ENCODE data around the gene OOSP4A. TPM values are rescaled to one million over a fixed set of nuclear protein-coding genes. Genes with fewer than 3 reads are reported as not detected.

OOSP4A gene
- total and polyA plus RNA-seq, 3 donors from 2014 or later, result not detected

DNA sequence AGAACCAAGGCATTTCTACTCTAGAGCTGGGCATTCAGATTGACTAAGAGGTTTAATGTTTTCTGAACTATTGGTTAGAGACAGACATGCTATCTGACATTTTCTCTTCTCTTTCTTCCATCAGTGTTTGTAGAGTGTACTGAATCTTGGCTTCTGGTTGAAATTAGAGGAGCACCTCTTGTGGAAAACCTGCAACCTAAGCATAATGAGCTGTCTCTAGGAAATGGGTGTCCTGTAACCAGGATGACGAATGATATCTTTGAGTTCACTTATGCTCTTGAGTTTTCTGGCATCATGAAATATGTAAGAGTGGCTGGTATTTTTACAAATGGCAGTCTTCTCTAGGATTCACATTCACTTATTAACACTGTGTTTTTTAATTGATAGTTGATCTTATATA, 19.4 kb downstream of the OOSP4A start:
- Histone ChIP-seq H3K27ac (no peak overlapping the region), H3K27me3 (no peaks in the 10 kb centered on the region), H3K4me1 (no peaks in the 10 kb centered on the region), H3K9me3 (no peaks in the 10 kb centered on the region), H3K4me3 (no peak overlapping the region), H3K36me3 (ENCODE audit: low read depth, missing control alignments) (no peaks in the 10 kb centered on the region)
- WGBS, 2 donors, result 77 to 83% methylated on average over 1 of the region's 1 CpG
- no peak for TF ChIP-seq POLR2A (IDR thresholded peaks at IDR 0.05)
- intact Hi-C loops (cut with DNase I; ENCODE audit: low total_unique reads), result no loop called here
- no peak for DNase-seq

DNA sequence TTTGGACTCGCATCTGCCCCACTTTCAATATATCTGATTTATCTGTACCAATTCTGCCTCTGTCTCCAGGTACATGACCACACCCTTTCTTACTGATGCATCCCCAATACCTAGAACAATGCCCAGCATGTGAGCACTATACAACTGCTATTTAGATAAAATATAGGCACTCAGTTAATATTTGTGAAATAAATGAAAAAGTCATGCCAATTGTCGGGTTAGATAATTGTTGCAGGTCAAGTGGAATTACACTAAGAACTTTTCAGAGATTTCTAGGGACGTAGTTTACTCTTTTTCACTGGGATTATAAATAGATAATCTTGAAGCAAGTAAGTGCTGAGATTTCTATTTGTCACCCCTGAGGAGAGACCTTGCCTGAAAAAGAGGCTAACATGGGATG, 20.5 kb downstream of the OOSP4A start:
- H3K9me3 ChIP-seq, result no peaks in the 10 kb centered on the region
- TF ChIP-seq POLR2A (IDR thresholded peaks at IDR 0.05), result no peak
- TF ChIP-seq, protein P1, sequence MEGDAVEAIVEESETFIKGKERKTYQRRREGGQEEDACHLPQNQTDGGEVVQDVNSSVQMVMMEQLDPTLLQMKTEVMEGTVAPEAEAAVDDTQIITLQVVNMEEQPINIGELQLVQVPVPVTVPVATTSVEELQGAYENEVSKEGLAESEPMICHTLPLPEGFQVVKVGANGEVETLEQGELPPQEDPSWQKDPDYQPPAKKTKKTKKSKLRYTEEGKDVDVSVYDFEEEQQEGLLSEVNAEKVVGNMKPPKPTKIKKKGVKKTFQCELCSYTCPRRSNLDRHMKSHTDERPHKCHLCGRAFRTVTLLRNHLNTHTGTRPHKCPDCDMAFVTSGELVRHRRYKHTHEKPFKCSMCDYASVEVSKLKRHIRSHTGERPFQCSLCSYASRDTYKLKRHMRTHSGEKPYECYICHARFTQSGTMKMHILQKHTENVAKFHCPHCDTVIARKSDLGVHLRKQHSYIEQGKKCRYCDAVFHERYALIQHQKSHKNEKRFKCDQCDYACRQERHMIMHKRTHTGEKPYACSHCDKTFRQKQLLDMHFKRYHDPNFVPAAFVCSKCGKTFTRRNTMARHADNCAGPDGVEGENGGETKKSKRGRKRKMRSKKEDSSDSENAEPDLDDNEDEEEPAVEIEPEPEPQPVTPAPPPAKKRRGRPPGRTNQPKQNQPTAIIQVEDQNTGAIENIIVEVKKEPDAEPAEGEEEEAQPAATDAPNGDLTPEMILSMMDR (IDR thresholded peaks at IDR 0.05), result no peak
- H3K27ac ChIP-seq, result no peak overlapping the region
- no peak for DNase-seq
- 88 to 93% methylated on average over 3 of the region's 3 CpGs for WGBS, 2 donors
- H3K36me3 ChIP-seq (ENCODE audit: low read depth, missing control alignments), result no peaks in the 10 kb centered on the region
- H3K4me1 ChIP-seq, result no peaks in the 10 kb centered on the region
- H3K27me3 ChIP-seq, result no peaks in the 10 kb centered on the region
- no peak overlapping the region for H3K4me3 ChIP-seq
- intact Hi-C loops (cut with DNase I; ENCODE audit: low total_unique reads), result no loop called here

DNA sequence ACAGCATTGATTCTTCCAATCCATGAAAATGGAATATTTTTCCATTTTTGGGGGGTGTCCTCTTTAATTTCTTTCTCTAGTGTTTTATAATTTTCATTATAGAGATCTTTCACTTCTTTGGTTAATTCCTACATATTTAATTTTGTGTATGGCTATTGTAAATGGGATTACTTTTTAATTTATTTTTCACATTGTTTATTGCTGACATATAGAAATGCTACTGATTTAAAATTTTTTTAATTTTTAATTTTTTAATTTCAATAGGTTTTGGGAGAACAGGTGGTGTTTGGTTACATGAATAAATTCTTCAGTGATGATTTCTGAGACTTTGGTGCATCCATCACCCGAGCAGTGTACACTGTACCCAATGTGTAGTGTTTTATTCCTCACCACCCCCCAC, 26.6 kb downstream of the OOSP4A start:
- H3K4me1 ChIP-seq, result no peaks in the 10 kb centered on the region
- no peaks in the 10 kb centered on the region for H3K36me3 ChIP-seq (ENCODE audit: low read depth, missing control alignments)
- intact Hi-C loops (cut with DNase I; ENCODE audit: low total_unique reads), result no loop called here
- DNase-seq, result no peak
- H3K9me3 ChIP-seq, result no peaks in the 10 kb centered on the region
- 83 to 88% methylated on average over 1 of the region's 1 CpG for WGBS, 2 donors
- no peak for TF ChIP-seq POLR2A (IDR thresholded peaks at IDR 0.05)
- H3K27me3 ChIP-seq, result no peaks in the 10 kb centered on the region
- no peak overlapping the region for H3K4me3 ChIP-seq
- H3K27ac ChIP-seq, result no peak overlapping the region

DNA sequence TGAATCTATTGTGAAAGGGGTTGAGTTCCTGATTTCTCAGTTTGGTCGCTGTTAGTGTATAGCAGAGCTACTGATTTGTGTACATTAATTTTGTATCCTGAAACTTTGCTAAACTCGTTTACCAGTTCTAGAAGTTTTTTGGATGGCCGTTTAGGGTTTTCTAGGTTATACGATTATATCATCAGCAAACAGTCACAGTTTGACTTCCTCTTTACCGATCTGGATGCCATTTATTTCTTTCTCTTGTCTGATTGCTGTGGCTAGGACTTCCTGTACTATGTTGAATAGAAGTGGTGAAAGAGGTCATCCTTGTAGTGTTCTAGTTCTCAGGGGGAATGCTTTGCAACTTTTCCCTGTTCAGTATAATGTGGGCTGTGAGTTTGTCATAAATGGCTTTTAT, 28.6 kb downstream of the OOSP4A start:
- intact Hi-C loops (cut with DNase I; ENCODE audit: low total_unique reads), result no loop called here
- Histone ChIP-seq H3K27me3 (no peaks in the 10 kb centered on the region), H3K36me3 (ENCODE audit: low read depth, missing control alignments) (no peaks in the 10 kb centered on the region), H3K4me3 (no peak overlapping the region), H3K9me3 (no peaks in the 10 kb centered on the region), H3K4me1 (no peaks in the 10 kb centered on the region), H3K27ac (no peak overlapping the region)
- TF ChIP-seq, protein P1 (IDR thresholded peaks at IDR 0.05), result no peak
- TF ChIP-seq POLR2A (IDR thresholded peaks at IDR 0.05), result no peak
- DNase-seq, result no peak
- WGBS, 2 donors, result 82 to 87% methylated on average over 5 of the region's 5 CpGs

DNA sequence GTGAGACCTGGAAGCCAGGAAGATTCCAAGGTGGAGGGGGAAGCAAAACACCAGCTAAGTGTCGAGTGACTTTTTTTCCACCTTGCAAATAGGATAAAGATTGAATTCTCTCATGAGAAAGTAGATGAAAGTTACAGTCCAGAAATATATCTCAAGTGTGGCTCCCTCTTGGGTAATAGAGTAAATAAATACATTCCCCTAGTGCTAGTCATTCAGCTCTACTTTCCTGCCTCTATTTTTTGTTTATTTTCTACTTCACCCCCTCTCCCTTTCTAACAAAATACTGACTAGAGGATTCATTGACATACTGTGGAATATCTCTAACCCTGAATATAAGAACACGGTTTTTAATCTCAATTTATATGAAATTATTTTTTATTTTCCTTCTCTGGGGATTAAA, 34.0 kb downstream of the OOSP4A start:
- no peaks in the 10 kb centered on the region for H3K4me1 ChIP-seq
- H3K36me3 ChIP-seq (ENCODE audit: low read depth, missing control alignments), result no peaks in the 10 kb centered on the region
- intact Hi-C loops (cut with DNase I; ENCODE audit: low total_unique reads), result no loop called here
- H3K4me3 ChIP-seq, result no peak overlapping the region
- WGBS, 2 donors, result 72 to 88% methylated on average over 2 of the region's 2 CpGs
- no peaks in the 10 kb centered on the region for H3K9me3 ChIP-seq
- H3K27me3 ChIP-seq, result no peaks in the 10 kb centered on the region
- DNase-seq, result no peak
- no peak overlapping the region for H3K27ac ChIP-seq
- TF ChIP-seq, protein P1 (IDR thresholded peaks at IDR 0.05), result no peak
- no peak for TF ChIP-seq POLR2A (IDR thresholded peaks at IDR 0.05)

DNA sequence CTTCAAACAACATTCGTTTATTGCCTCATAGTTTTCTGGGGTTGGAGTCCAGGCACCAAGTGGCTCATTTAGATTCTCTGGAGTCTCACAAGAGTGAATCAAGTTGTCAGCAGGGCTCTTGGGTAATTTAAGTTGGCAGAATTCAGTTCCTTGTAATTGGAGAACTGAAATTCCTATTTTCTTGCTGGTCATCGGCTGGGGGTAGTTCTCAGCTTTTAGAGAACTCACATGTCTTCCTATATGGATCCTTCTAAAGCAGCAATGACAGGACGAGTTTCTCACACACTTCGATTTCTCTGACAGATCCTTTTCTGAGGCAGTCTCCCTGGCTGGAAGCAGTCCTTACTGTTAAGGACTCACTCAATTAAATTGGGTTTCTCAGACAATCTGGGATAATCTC, 35.9 kb downstream of the OOSP4A start:
- no peaks in the 10 kb centered on the region for H3K4me1 ChIP-seq
- 76 to 77% methylated on average over 4 of the region's 4 CpGs for WGBS, 2 donors
- no peak overlapping the region for H3K4me3 ChIP-seq
- H3K36me3 ChIP-seq (ENCODE audit: low read depth, missing control alignments), result no peaks in the 10 kb centered on the region
- TF ChIP-seq, protein P1 (IDR thresholded peaks at IDR 0.05), result no peak
- intact Hi-C loops (cut with DNase I; ENCODE audit: low total_unique reads), result no loop called here
- no peaks in the 10 kb centered on the region for H3K27me3 ChIP-seq
- DNase-seq, result no peak
- no peak overlapping the region for H3K27ac ChIP-seq
- H3K9me3 ChIP-seq, result no peaks in the 10 kb centered on the region
